Skeletal muscle cell (primary cell): ENCODE measurements around the gene CARF.
A peak's percentile ranks its signal among the peaks of the same experiment; 100 is the strongest.

Experiments used
- DNase-seq: peaks from one replicate; pipeline ENCODE4 v3.0.0-alpha.2; 2010; ENCODE audit warnings: low read depth
- H3K4me3 ChIP-seq: 2 replicates; pipeline ENCODE4 v1.5.1; 2011; ENCODE audit warnings: low read depth, mild to moderate bottlenecking, control low read depth, low read length, moderate library complexity

CARF gene

GRCh38 chr2:203014456-203015199 is 102.6 kb downstream of the CARF start, which contains the start of gene NBEAL1:
NBEAL1 (plus strand) TSS chr2:203014875; CDS start chr2:203016385, 1,510 bp downstream.
- H3K4me3 ChIP-seq = peak within 1 kb of the TSS; percentile 80
- peak; percentile 99 for DNase-seq

- peak overlapping the region; percentile 80 for H3K4me3 ChIP-seq
- no peak for DNase-seq
Measured at GRCh38 chr2:203016716-203017115, 104.6 kb downstream of the CARF start.

GRCh38 chr2:203018181-203018580 is 106.1 kb downstream of the CARF start:
- peak overlapping the region; percentile 80 for H3K4me3 ChIP-seq
- no peak for DNase-seq

- H3K4me3 ChIP-seq = no peak overlapping the region
- no peak for DNase-seq
Measured at GRCh38 chr2:203019142-203019541, 107.1 kb downstream of the CARF start.

- no peak for DNase-seq
- H3K4me3 ChIP-seq = no peak overlapping the region
Measured at GRCh38 chr2:203021991-203022390, 109.9 kb downstream of the CARF start.

- no peak overlapping the region for H3K4me3 ChIP-seq
- no peak for DNase-seq
Measured at GRCh38 chr2:203022751-203023150, 110.7 kb downstream of the CARF start.

GRCh38 chr2:203025592-203025991 is 113.5 kb downstream of the CARF start:
- DNase-seq = no peak
- H3K4me3 ChIP-seq = no peak overlapping the region

GRCh38 chr2:203030545-203030944 is 118.5 kb downstream of the CARF start:
- no peak overlapping the region for H3K4me3 ChIP-seq

GRCh38 chr2:203030991-203031390 is 118.9 kb downstream of the CARF start:
- no peak overlapping the region for H3K4me3 ChIP-seq
- DNase-seq = no peak

More at GRCh38 chr2:203030545-203030944, 118.5 kb downstream of the CARF start:
- DNase-seq = no peak

- H3K4me3 ChIP-seq = no peak overlapping the region
- no peak for DNase-seq
Measured at GRCh38 chr2:203033395-203033794, 121.3 kb downstream of the CARF start.

GRCh38 chr2:203035879-203036470 is 123.9 kb downstream of the CARF start:
- H3K4me3 ChIP-seq = no peak overlapping the region
- no peak for DNase-seq
